ENCODE data around the gene PCA3. TPM values are rescaled to one million over a fixed set of nuclear protein-coding genes. Genes with fewer than 3 reads are reported as not detected.

PCA3 gene
- total RNA-seq, 4 donors from 2014 or later: 0.40 TPM; not detected in 3

- Histone ChIP-seq H3K27me3 (no peaks in the 10 kb centered on the region), H3K4me1 (no peaks in the 10 kb centered on the region), H3K4me3 (no peak overlapping the region), H3K36me3 (no peaks in the 10 kb centered on the region), H3K9me3 (no peaks in the 10 kb centered on the region), H3K27ac (no peak overlapping the region)
- no peak for DNase-seq
- TF ChIP-seq, protein P1, sequence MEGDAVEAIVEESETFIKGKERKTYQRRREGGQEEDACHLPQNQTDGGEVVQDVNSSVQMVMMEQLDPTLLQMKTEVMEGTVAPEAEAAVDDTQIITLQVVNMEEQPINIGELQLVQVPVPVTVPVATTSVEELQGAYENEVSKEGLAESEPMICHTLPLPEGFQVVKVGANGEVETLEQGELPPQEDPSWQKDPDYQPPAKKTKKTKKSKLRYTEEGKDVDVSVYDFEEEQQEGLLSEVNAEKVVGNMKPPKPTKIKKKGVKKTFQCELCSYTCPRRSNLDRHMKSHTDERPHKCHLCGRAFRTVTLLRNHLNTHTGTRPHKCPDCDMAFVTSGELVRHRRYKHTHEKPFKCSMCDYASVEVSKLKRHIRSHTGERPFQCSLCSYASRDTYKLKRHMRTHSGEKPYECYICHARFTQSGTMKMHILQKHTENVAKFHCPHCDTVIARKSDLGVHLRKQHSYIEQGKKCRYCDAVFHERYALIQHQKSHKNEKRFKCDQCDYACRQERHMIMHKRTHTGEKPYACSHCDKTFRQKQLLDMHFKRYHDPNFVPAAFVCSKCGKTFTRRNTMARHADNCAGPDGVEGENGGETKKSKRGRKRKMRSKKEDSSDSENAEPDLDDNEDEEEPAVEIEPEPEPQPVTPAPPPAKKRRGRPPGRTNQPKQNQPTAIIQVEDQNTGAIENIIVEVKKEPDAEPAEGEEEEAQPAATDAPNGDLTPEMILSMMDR (IDR thresholded peaks at IDR 0.05): no peak
Measured at GRCh38 chr9:76725011-76725546, 39.2 kb upstream of the PCA3 start.

DNA sequence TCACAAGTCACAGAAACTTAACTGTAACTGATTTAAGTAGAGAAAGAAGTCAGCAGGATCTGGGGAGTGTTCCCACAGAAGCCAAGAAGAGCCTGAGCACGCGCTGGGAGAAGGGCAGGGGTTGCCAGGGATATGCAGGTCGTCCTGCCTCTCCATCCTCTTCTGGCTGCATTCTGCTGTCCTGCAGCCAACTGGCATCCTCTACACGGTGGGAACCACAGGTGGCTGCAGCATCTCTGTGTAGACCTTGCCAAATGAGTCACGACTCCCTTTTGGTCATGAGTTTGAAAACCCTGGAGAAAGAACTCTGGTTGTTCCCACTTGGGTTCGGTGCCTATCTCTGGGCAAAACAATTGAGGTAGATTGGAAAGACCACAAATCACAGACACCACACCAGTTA lies 38.4 kb upstream of the PCA3 start:
- no peak overlapping the region for H3K27ac ChIP-seq
- no peak for DNase-seq
- no peaks in the 10 kb centered on the region for H3K9me3 ChIP-seq
- H3K27me3 ChIP-seq: no peaks in the 10 kb centered on the region
- H3K4me1 ChIP-seq: no peaks in the 10 kb centered on the region
- no peak overlapping the region for H3K4me3 ChIP-seq
- H3K36me3 ChIP-seq: no peaks in the 10 kb centered on the region
- TF ChIP-seq, protein P1 (IDR thresholded peaks at IDR 0.05): no peak
- no peak for TF ChIP-seq POLR2A (IDR thresholded peaks at IDR 0.05)

GRCh38 chr9:76729116-76729515 lies 35.1 kb upstream of the PCA3 start:
- H3K27me3 ChIP-seq: no peaks in the 10 kb centered on the region
- H3K4me1 ChIP-seq: no peaks in the 10 kb centered on the region
- no peak for TF ChIP-seq POLR2A (IDR thresholded peaks at IDR 0.05)
- TF ChIP-seq, protein P1 (IDR thresholded peaks at IDR 0.05): no peak
- no peak overlapping the region for H3K27ac ChIP-seq
- H3K4me3 ChIP-seq: no peak overlapping the region
- H3K36me3 ChIP-seq: no peaks in the 10 kb centered on the region
- H3K9me3 ChIP-seq: no peaks in the 10 kb centered on the region
- DNase-seq: no peak

GRCh38 chr9:76729980-76730737 lies 34.1 kb upstream of the PCA3 start:
- Histone ChIP-seq H3K27me3 (no peaks in the 10 kb centered on the region), H3K36me3 (no peaks in the 10 kb centered on the region), H3K4me1 (no peaks in the 10 kb centered on the region), H3K27ac (no peak overlapping the region), H3K9me3 (no peaks in the 10 kb centered on the region), H3K4me3 (no peak overlapping the region)
- no peak for DNase-seq
- TF ChIP-seq, protein P1 (IDR thresholded peaks at IDR 0.05): no peak
- no peak for TF ChIP-seq POLR2A (IDR thresholded peaks at IDR 0.05)

- H3K27me3 ChIP-seq: no peaks in the 10 kb centered on the region
- TF ChIP-seq POLR2A (IDR thresholded peaks at IDR 0.05): no peak
- TF ChIP-seq, protein P1 (IDR thresholded peaks at IDR 0.05): no peak
Measured at GRCh38 chr9:76730801-76731200, 33.4 kb upstream of the PCA3 start.

More at GRCh38 chr9:76730801-76731200, 33.4 kb upstream of the PCA3 start:
- no peaks in the 10 kb centered on the region for H3K36me3 ChIP-seq
- no peaks in the 10 kb centered on the region for H3K9me3 ChIP-seq
- H3K4me1 ChIP-seq: no peaks in the 10 kb centered on the region
- DNase-seq: no peak
- no peak overlapping the region for H3K4me3 ChIP-seq
- H3K27ac ChIP-seq: no peak overlapping the region
